GM21515 (cell line): ENCODE results near the gene NUFIP2.
"Not testable (repeated sequence)": the region's sequence is repeated elsewhere in the genome, so short reads cannot be mapped to it uniquely, and the experiment has no call there.

ENCODE experiments used
- ATAC-seq: cut with Tn5 transposase; IDR thresholded peaks from one replicate; pipeline ENCODE4 v1.9.1; 2021; ENCODE audit not compliant: unreplicated experiment

The NUFIP2 gene

GRCh38 chr17:29283496-29283895 lies 10.5 kb downstream of the NUFIP2 start:
- ATAC-seq: no peak

DNA sequence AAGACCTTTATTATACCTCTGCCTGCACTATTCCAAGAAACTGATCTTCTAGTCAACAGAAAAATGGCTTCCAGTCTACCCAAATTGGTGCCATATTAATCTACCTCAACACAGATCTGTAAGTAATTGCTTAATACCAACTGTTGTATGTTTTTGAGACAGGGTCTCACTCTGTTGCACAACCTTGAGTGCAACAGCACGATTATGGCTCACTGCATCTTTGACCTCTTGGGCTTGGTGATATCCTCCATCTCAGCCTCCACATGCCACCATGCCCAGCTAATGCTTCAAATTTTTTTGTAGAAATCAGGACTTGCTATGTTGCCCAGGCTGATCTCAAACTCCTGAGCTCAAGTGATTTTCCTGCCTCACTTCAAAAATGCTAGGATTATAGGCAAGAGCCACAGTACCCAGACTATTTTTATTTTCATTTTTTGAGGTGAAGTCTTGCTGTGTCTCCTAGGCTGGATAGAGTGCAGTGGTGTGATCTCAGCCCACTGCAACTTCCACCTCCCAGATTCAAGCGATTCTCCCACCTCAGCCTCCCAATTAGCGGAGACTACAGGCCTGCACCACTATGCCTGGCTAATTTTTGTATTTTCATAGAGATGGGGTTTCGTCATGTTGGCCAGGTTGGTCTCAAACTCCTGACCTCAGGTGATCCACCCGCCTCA lies 14.4 kb downstream of the NUFIP2 start:
- ATAC-seq: no peak

GRCh38 chr17:29278692-29279091 lies 15.3 kb downstream of the NUFIP2 start:
- ATAC-seq: no peak

GRCh38 chr17:29273924-29274323 lies 20.0 kb downstream of the NUFIP2 start:
- no peak for ATAC-seq

DNA sequence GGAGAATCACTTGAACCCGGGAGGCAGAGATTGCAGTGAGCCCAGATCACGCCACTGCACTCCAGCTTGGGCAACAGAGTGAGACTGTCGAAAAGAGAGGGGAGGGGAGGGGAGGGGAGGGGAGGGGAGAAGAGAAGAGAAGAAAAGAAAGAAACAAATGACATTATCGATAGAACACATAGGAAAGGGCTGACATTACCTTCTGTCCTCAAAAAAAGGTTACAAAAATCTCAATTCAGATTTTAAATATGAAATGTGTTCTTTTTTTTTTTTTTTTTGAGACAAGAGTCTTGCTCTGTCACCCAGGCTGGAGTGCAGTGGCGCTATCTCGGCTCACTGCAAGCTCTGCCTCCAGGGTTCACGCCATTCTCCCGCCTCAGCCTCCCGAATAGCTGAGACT lies 22.0 kb downstream of the NUFIP2 start:
- ATAC-seq: not testable (repeated sequence)

DNA sequence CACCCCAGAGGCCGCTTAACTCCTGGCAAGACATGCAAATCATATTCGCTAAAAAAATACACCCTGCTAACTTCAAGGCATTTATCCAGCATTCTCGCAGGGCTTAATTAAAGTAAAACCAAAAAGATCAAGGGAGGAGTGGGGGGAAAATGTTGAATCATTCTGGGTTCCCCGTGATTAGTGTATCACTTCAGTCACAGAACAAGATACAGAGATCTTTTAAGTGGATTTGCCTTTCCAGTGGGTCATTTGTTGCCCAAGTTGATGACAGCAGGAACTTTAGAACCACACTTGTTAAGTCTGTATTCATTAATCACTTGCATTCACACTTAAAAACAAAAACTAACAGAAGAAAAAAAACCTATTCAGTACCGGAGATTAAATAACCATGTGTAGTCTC lies 30.0 kb downstream of the NUFIP2 start:
- no peak for ATAC-seq

GRCh38 chr17:29257756-29258155 lies 36.2 kb downstream of the NUFIP2 start:
- no peak for ATAC-seq

GRCh38 chr17:29256735-29257466 lies 37.0 kb downstream of the NUFIP2 start:
- ATAC-seq: no peak

DNA sequence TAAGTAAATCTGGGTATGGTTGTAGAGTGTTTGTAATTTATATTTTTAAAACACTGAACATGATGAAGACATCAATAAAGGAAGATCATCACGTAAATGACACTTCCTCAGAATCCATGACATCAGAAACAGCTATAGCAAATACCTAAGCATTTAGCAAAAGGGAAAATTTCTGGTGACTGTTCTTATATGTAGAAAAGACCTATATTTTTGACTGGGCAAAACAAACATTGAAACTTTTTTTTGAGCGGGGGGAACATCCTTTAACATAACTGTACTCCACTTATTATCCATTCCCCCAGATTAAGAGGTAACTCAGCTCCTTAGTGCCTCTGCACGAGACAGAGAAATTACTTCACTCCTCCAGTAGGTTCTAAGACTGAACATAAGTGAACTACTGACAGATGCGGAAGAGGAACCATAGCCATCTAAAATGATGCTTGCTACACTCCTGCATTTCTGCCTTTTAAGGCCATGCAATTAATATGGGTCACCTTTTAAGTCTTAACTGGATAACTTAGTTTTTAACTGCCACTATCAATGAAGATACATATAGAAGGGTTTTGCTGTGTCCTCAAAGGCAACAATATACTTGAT lies 37.9 kb downstream of the NUFIP2 start:
- no peak for ATAC-seq

DNA sequence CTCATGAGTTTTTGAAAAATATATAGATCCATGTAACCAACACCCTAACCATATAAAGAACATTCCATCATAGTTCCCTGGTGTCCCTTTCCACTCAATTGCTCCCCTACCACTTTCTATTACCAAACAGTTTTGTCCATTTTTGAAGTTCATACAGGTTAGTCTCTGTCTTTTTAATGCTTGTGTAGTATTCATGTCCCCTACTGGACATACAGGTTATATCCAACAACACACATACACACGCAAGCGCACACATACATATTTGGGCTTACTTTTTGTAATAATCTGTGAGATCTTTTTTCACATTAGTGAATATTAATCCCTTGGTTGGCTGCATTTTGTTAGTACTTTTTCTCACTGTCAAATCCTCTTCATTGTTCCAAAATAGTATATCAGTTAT lies 40.9 kb downstream of the NUFIP2 start:
- no peak for ATAC-seq

GRCh38 chr17:29252101-29252791 lies 41.7 kb downstream of the NUFIP2 start:
- no peak for ATAC-seq

- no peak for ATAC-seq
Observed at GRCh38 chr17:29251184-29251583, 42.8 kb downstream of the NUFIP2 start.

GRCh38 chr17:29250666-29251065 lies 43.3 kb downstream of the NUFIP2 start:
- ATAC-seq: no peak

DNA sequence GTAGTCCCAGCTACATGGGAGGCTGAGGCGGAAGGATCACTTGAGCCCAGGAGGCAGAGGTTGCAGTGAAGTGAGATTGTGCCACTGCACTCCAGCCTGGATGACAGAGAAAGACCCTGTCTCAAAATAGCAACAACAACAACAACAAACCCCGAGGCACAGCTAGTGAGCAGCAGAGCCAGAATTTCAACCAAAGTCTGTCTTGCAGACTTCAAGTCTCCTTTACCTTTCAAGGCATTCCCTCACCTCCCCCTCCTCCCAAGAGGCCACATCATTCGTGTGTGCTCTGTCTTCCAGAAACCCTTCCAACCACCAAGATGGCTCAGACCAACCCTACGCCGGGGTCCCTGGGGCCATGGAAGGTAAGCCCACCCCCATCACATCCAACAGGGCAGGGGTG lies 45.1 kb downstream of the NUFIP2 start:
- no peak for ATAC-seq

DNA sequence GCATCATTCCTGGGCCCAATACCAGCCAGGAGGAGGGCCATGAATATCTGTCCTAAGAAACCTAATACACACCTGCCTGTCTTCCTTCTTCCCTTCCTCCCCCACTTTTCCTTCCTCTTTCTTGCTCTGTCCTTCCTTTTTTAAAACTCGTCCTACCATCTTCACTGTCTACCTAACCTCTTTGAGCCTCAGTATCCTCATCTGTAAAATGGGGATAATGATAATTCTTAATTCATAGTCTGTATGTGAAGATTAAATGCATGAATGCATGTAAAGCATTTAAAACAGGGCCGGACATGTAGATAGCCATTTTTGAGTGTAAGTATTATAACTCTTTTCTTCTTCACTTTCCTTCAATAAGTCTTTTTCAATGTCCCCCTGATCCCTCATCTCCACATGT lies 46.7 kb downstream of the NUFIP2 start:
- no peak for ATAC-seq

DNA sequence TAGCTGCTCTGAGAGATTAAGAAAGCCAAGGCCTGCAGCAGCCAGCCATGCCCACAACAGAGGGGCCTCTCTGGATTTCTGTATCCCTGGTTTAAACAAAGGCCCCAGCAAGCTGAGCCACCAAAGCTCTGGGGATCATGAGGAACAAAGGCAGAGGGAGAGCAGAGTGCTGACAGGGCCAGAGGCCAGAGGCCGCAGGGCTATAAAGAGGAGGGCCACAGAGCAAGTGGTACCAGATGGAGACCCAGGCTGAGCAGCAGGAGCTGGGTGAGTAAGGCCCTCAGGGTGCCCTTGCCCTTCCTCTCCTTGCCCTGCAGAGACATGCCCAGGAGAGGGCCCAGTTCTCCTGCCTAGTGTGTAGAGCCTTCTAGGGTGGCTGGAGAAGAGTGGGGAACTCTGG lies 47.3 kb downstream of the NUFIP2 start, which contains the start of gene CRYBA1:
TSS of gene CRYBA1 (plus strand) at position 232 of the 400 bp plus-strand sequence. CDS start at position 237, 5 bp downstream.
- no peak for ATAC-seq

- no peak for ATAC-seq
Observed at GRCh38 chr17:29245401-29245800, 48.5 kb downstream of the NUFIP2 start.

GRCh38 chr17:29243792-29244191 lies 50.2 kb downstream of the NUFIP2 start:
- ATAC-seq: no peak

DNA sequence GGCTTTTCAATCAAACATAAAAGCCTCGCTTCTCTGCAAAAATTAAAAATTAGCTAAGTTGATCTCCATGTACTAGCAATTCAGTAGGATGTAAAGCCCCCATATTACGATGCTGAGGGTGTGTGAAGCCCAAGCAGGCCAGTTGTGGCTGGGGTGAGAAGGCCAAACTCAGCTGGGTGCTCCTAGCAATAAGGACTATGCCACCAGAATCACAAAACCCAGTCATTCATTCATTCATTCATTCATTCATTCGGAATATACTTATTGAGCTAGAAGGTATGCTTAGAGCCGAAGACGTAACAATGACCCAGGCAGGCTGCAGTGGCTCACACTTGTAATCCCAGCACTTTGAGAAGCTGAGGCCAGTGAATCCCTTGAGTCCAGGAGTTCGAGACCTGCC lies 51.2 kb downstream of the NUFIP2 start:
- ATAC-seq: no peak

- ATAC-seq: no peak
Observed at GRCh38 chr17:29242051-29242450, 51.9 kb downstream of the NUFIP2 start.
